ENCODE data around the gene TROAP.
"Not testable (repeated sequence)": the region's sequence is repeated elsewhere in the genome, so short reads cannot be mapped to it uniquely, and the experiment has no call there.

The TROAP gene

DNA sequence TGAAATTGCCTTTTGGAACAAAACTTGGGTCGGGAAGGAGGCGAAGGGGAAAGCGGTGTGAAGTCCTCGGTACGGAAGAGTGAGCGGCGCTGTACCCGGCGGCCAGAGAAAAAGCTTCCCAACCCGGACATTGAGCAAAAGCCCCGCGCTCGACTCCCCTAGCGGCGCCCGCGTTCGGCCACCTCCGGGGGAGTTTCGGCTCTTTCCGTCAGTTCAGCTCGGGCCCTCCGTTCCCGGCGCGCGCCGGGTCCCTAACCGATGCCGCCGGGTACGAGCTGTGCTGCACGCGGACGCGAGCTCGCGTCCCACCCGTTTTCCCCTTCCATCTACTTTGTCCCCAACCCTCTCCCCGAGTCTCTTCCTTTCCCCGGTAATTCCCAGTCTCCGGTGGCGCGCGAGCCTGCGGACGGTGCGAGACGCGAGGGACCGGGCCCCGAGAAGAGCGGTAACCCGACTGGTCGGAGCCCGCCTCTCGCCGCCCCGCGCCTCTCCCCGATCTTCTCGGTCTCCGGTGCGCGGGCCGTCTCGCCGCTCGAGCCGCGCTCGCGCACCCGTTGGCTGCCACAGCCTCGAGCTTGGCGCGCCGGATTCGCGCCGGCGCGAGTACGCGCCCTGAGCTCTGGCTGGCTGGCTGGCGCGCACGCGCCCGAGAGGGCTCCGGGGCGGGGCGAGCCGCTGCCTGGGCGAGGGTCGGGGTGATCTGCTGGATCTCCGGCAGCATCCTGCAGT, 43.8 kb downstream of the TROAP start:
- peak; percentile 81 for DNase-seq (ENCODE audit: low read depth)

GRCh38 chr12:49367381-49368239, 44.6 kb downstream of the TROAP start, which contains the start of gene SPATS2:
SPATS2 (plus strand) TSS chr12:49367462; CDS start chr12:49461013, 93,551 bp downstream.
- DNase-seq (ENCODE audit: low read depth): no peak

DNA sequence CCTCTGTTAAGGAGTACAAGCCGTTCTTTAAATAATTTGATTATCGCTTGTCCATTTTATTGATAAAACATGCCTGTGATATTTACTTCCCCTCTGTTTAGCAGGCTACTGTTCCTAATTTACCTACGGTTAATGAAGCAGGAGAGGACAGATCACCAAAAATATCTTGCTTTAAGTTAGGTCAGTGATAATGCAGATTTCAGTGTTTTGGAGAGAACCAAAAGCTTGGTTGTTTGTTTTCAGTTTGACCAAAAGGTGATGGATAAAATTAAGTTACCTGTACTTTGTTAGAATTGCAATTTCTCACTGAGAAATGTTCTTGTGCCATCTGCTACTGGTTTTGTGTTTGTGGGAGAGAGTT, 45.2 kb downstream of the TROAP start:
- no peak for DNase-seq (ENCODE audit: low read depth)

GRCh38 chr12:49369411-49370145, 46.5 kb downstream of the TROAP start:
- DNase-seq (ENCODE audit: low read depth): no peak

- DNase-seq (ENCODE audit: low read depth): no peak
Measured at GRCh38 chr12:49370539-49370938, 47.5 kb downstream of the TROAP start.

GRCh38 chr12:49375406-49375805, 52.4 kb downstream of the TROAP start:
- DNase-seq (ENCODE audit: low read depth): no peak

DNA sequence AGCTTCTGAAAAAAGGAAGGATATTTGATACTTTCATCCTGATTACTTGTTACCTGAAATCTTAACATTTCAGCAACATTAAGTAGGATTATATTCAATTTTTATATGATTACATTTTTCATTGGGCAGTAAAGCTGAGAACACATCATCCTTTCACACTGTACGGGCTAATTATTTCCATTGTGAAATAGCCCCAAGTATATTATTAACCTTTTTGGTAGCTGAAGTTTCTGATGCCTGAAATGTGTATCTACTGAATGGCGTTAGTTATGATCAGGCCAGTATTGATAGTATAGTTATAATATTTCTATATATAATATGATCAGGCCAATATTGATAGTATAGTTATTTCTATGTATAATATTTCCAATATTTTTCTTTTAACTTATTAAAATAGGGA, 54.3 kb downstream of the TROAP start:
- DNase-seq (ENCODE audit: low read depth): no peak

DNA sequence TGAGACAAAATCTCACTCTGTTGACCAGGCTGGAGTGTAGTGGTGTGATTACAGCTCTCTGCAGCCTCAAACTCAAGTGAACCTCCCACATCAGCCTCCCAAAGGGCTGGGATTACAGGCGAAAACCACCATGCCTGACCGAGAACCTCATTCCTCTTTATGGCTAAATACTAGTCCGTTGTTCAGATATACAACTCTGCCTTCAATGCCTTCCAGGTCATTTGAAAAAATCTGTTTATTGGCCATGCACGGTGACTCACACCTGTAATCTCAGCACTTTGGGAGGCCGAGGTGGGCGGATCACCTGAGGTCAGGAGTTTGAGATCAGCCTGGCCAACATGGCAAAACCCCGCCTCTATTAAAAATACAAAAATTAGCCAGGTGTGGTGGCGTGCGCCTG, 57.1 kb downstream of the TROAP start:
- not testable (repeated sequence) for DNase-seq (ENCODE audit: low read depth)
